Measurements from ENCODE around the gene OCA2.
"Not testable (repeated sequence)": the region's sequence is repeated elsewhere in the genome, so short reads cannot be mapped to it uniquely, and the experiment has no call there.

Gene OCA2

DNA sequence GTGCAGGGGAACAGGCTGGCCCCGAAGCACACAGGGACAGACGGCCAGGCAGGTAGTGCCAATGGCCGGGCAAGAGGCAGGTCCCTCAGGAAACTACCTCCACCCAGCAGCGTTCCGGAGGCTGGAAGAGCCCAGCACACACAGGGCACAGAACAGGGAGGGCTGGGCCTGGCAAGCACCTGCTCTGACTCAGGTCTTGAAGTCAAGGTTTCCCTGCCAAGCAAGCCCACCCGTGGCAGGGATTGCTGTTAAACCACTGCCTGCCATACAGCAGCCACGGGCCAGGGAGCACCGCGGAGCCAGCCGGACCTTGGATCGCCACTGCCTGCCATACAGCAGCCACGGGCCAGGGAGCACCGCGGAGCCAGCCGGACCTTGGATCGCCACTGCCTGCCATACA, 22.5 kb upstream of the OCA2 start:
- in situ Hi-C loops (cut with MboI; ENCODE audit: low sequenced_read_pairs) = not testable (repeated sequence)

DNA sequence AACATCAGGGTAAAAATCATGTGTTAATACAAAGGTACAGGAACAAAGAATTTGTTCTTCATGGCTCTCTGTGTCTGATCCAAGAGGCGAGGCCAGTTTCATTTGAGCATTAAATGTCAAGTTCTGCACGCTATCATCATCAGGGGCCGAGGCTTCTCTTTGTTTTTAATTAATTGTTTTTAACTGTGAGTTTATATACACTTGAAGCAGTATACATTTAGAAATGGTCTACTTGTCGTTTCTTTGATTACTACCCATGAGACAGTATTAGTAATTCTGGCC, 21.2 kb upstream of the OCA2 start:
- in situ Hi-C loops (cut with MboI; ENCODE audit: low sequenced_read_pairs) = no loop called here

DNA sequence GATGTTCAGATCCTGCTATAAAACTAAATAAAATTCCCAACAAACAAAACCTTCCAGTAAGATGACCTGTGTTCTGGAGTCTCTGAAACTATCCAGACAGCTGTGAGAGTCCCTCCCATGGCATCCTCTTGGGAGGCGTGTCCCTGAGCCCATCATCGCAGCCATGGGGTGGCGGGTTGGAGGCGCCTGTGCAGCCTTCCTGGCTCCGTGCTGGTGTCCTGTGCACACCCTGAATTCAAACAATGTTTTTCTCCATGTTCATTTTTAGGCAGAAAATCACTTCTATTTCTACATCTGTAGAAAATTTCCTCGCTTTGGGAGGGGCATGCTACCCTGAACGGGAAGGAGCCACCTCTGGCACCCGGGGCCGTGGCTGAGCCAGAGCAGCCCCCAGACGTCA, 19.4 kb upstream of the OCA2 start:
- in situ Hi-C loops (cut with MboI; ENCODE audit: low sequenced_read_pairs) = no loop called here

DNA sequence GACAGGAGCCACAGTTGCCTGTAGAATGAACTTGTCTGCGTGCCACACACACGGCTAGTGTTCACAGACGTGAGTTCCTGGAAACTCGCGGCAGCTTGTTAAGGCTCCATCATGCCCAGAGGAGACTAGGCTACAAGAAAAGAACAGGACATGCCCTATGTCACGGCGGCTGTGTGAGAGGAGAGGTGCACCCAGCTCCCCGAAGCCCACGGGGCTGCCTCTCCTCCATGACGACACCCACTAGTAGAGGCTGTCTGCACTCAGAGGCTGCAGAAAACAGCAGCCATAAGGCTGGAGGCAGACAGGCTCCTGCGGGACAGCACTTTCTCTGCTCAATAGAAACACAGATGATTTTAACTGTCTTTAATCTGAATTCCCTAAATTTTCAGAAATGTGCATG, 19.0 kb upstream of the OCA2 start:
- in situ Hi-C loops (cut with MboI; ENCODE audit: low sequenced_read_pairs) = no loop called here

DNA sequence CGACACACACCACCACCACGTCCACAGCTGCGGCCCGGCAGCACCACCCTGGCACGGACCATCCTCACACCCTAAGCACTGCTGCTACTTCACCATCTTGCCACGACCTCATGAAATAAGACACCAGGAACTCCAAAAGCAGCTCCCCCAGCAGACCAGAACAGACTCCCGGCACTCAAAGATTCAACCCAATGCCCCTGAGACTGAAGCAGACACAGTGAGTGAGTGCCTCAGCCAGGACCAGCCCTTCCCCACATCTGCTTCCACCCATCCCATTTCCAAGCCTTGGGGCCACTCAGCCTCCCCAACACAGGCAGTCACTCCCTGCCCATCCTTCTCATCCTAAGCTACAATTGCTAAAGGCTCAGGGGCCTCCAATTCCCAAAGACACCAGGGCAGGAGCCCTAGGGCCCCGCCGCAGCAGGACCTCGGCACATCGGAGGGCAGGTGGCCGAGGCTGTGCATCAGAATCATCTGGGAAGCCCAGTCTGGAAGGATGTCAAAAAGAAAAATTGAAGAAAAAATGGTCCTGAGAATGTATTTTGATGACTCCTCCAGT, 18.4 kb upstream of the OCA2 start:
- in situ Hi-C loops (cut with MboI; ENCODE audit: low sequenced_read_pairs) = no loop called here

DNA sequence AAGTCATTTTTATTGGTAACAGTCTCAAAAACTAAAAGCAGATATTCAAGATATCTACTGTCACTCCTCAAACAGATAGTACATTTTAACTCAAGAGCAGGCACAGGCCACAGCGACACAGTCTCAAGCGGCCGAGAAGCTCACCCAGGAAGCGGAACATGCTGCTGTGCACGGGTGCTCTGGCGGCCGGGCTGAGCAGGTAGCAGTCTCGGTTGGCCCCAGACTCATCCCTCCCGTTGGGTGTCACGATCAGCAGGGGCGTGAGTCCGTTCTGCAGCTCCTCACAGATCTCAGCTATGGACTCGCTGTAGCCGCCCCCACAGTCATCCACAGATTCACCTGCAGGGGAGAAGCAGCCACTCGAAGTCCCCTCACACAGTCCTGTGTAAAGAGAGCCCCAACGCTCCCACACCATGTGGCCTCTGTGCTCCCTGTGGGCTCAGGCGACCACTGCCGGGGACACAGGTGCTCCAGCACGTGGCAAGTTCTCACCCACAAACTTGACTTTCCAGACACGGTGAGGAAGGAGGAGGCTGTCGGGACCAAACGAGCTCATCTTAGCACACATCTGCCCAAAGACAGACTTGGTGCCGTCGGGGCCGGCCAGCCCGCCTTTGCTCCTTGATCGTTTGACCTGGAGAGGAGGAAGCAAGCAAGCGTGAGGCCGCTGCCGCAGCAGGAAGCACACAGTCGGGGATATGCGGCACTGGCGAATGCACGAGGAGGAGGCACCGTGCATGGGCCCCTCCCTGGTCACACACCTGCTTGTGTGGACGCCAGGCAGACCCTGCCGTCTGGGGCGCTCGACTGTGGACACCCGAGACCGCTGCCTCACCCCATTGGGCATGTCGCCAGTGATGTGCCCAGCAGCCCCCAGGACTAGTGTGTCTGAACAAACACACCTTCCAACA, 17.7 kb upstream of the OCA2 start:
- in situ Hi-C loops (cut with MboI; ENCODE audit: low sequenced_read_pairs) = no loop called here

DNA sequence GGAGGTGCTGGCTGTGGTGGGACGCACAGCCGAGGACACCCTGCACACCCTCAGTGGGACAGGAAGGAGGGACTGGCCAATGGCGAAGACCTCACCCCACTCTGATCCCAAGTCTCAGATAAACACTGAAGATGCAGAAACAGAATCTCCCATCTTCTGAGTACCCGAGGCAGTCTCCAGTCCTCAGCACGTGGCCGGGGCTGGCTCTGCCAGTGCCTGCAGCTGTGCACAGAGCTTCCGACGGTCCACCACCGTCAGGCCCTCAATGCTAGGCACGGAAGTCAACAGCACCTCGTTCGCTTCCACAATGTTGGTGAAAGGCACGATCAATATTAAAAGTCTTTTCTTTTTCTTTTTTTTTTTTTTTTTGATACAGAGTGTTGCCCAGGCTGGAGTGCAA, 16.8 kb upstream of the OCA2 start:
- in situ Hi-C loops (cut with MboI; ENCODE audit: low sequenced_read_pairs) = no loop called here

DNA sequence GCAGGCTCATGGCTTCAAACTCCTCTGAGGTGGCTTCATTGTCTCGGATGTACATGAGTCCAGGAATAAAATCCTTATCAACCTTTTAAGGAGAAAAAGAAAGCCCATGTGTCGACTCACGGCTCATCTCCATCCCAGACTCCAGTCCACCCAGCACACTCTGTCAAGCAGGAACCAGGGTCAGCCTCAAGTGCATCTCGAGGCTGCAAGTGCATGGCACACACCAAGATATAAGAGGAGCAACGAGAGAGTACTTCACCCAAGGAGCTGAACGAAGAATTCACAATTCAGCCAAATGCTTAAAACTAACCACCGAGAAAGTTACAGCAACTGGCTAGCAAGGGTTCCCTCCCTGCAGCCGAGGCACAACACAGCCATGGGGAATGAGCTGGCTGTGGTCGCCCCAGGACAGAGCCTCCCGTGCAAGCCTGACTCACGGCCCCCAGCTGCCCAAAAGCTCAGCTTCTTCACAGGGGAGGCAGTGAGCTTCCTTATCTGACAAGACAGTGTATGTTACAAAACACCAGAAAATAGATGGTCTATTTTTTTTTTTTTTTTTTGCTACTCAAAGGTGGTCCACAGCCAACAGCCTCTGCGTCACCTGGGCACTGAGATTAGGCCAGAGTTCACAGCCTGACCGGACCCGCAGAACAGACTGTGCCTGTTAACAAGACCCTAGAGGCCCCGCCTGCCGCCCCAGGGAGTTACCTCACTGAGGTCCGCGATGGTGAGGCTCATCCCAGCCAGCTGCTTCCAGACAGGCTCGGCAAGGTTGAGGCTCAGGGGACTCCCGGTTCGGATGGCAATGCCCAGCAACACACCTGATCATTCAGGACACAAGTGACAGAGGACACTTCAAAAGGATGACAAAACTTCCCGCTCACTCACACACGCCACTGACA, 15.9 kb upstream of the OCA2 start:
- in situ Hi-C loops (cut with MboI; ENCODE audit: low sequenced_read_pairs) = no loop called here

DNA sequence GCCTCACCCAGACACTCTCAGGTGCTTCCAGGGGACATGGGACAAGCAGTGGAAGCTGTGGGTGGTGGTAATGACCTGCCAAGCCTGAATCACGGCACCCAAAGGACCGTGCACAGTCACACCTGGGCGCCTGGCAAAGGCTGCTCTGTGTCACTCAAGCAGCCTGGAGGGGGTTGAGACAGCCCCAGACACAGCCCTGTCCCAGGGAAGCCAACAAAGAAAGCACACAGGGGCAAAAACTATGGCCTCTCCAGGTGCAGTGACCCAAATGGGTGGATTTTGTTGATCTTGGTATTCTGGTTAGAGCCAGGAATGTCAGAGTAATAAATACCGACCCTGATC, 15.0 kb upstream of the OCA2 start:
- in situ Hi-C loops (cut with MboI; ENCODE audit: low sequenced_read_pairs) = no loop called here

DNA sequence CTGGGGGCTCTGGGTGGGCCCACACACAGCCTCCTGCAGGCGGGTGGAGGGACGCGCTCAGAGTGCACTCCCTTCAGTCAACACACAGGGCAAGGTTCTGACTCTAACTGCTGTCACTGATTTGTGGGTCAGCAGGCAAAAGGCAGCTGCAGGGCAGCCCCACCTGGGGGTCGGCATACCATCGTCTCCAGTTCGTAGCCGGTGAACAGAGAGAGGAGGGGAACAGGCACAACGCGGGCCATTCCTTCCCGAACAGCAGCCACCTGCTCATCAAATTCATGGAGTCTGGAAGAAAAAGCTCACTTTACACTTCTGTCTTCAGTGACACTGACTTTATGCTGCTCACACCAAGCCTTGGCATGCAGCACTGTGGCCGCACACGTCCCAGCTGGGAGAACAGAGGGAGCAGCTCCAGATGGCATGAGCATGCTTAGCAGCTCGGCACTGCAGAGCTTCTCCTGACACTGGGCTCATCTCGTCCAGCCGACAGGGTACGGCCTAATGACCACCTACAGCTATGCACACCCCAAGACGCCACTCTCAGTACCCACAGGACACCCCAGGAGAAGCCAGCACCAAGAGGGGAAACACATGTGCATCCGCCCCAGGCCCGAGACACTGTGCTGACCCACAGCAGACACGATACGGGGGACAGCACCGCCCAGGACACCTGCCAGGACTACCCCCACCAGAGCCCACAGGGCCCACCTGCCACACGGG, 14.4 kb upstream of the OCA2 start:
- in situ Hi-C loops (cut with MboI; ENCODE audit: low sequenced_read_pairs) = no loop called here

DNA sequence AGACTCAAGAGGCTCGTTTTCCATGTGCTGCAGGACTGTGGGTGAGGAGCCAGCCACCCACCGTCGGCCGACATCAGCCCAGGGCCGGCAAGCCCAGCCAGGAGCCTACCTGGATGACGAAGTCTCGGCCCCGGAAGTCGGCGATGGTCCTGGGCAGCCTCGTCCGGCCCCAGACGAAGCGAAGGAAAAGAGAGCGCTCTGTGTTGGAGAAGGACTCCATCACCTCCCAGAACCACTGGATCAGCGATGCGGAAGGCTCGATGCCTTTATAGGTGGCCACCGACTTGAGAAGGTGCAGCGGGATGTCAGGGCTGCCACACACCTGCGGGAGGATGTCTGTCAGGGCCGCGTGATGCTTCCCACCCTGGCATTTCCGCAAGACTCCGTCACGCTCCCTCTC, 13.8 kb upstream of the OCA2 start:
- in situ Hi-C loops (cut with MboI; ENCODE audit: low sequenced_read_pairs) = no loop called here

DNA sequence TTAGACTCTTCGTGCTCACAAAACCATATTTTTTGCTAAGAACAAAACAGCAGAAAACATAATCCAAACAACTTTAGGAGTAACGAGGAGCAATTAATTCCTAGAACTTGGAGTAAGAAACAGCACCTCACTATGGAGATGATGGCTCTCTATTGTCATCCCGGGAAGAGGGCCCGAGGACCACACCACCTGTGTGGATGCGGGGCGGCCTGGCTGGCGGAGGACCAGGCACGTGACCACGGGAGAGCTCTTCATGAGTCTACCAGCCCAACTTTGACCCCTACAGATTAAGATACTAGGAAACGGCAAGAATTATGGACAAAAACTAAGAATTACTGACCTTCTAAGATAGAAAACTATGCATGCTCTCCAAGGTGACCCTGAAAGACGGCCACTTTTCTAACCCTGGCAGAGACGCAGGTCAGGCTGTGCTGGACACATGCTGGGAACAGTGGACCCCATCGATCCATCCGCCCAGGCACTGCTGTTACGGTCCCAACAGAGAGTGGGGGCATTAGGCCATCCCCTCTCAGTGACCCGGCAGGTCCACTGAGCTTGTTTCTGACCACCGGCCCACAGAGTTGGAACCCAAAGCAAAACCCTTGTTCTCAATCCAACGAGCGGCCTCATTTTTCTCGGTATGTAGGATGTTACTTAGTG, 13.1 kb upstream of the OCA2 start:
- in situ Hi-C loops (cut with MboI; ENCODE audit: low sequenced_read_pairs) = no loop called here

DNA sequence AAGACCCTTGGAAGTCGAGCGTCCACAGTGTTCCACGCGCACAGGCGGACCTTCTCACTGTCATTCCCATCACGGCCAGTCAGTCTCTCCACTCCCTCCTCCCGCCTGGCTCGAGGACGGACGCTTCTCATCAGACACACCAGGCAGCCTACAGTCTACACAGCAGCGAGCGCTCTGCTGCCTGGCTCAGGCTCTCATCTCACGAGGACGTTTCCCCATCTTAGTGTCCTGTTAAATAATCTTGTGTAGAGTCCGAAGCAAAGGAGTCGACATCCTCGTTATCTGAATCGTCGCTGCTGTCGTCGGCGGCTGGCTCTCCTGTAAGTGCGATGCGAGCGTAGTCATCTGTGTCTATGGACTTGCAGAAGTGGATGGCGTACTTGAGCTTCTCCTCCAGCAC, 12.4 kb upstream of the OCA2 start:
- in situ Hi-C loops (cut with MboI; ENCODE audit: low sequenced_read_pairs) = no loop called here

DNA sequence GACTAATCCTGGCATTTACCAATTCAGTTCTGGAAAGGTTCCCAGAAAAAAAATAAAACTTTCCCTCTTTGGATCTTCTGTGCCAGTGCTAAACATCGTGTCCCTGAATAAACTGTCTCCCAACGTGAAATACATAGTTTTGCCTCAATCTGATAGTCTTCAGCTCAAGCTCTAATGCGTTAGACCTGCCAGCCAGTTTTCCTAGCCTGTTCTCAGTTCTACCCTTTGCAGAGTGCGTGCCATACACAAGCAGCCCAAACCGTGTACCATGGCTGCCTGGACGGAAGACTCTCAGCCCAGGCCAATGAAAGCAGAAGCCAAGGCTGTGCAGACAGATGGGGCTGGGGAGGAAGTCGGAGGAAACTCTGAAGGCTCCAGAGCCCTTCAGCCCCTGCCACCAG, 11.4 kb upstream of the OCA2 start:
- in situ Hi-C loops (cut with MboI; ENCODE audit: low sequenced_read_pairs) = no loop called here

DNA sequence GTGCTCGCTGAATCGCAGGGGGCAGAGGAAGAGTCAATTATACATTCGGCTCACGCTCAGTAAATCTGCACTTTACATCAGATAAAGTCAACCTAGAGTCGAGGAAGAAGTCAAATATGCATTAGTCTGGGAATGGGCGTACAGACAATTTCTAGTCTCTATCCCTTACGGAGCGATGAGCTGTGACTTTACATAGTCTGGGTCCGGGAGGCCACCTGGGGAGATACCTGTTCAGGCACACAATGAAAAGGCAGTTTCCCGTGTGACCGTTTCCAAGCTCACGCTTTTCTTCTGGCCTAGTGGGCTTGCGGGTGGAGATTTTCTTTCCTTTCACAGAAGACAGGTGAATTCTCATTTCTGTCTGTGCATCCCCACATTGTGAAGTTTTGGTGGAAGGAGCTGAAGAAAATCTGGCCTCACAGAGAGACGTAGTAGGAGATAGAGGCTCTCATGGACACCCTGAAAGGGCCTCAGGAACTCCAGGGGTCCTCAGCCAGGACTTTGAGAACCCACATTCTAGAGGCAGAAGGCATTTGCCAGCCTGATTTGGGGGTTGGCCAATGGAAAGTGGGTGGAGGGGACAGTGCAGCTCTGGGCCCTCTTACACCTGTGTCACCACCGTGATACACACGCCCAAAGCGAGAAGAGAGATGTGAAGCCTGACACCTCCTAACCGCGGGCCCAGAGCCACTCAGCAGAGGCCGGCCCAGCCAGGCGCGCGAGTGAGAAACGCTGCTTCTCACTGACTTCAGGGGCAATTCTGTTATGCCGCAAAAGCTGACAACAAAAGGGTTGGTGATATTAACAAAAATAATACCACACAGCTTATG, 10.7 kb upstream of the OCA2 start:
- in situ Hi-C loops (cut with MboI; ENCODE audit: low sequenced_read_pairs) = no loop called here

DNA sequence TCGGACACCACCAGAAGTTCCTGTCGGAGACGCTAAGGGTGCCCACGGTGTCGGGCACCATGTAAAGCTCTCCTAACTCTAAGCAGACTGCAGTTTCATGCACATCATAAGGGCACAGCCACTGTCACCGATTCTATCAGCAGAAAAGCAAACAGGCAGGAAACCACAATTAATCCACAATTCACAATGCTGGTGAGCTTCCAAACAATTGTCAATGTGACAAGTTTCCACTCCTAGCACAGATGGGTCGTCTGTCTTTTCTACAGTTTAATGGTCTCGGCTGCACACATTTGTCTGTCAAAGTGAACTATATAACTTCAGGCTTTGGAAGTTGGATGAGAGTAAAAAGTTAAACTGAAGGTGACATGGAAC, 8.8 kb upstream of the OCA2 start:
- in situ Hi-C loops (cut with MboI; ENCODE audit: low sequenced_read_pairs) = no loop called here

DNA sequence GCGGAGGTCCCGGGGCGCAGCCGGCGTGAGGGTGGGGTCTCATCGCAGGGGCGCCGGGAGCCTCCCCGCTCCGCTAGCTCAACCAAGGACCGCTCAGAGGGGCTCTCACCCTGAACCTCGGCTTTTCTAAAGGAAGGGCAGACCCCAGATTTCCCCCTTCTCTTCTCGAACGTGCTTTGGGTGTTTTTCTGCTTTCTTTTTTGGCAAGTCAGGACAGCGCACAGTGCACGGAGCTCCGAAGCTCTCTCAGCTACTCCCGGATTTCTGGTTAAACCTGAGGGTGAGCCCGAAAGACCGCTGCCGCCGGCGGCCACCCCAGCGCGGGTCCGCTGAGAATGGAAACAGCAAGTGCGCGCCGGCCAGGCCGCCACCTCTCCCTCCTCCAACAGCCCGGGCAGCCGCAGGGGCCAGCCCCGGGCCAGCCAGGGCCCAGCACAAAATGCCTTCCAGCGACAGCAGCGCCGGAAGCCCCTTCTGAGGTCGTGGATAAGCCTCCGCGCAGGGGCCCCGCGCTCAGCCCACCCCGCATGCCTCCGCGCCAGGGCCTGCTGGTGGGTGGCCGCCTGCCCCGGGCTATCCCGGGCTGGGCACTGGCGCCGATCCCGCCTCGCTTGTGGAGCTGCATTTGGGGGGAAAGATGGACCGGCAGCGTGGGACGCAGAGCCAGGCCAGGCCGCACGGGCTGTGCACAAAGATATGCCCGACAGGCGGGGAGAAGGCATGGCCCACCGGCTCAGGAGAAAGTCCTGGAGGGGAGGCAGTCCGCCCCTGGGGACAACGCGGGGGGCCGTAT, 8.2 kb upstream of the OCA2 start:
- in situ Hi-C loops (cut with MboI; ENCODE audit: low sequenced_read_pairs) = no loop called here

DNA sequence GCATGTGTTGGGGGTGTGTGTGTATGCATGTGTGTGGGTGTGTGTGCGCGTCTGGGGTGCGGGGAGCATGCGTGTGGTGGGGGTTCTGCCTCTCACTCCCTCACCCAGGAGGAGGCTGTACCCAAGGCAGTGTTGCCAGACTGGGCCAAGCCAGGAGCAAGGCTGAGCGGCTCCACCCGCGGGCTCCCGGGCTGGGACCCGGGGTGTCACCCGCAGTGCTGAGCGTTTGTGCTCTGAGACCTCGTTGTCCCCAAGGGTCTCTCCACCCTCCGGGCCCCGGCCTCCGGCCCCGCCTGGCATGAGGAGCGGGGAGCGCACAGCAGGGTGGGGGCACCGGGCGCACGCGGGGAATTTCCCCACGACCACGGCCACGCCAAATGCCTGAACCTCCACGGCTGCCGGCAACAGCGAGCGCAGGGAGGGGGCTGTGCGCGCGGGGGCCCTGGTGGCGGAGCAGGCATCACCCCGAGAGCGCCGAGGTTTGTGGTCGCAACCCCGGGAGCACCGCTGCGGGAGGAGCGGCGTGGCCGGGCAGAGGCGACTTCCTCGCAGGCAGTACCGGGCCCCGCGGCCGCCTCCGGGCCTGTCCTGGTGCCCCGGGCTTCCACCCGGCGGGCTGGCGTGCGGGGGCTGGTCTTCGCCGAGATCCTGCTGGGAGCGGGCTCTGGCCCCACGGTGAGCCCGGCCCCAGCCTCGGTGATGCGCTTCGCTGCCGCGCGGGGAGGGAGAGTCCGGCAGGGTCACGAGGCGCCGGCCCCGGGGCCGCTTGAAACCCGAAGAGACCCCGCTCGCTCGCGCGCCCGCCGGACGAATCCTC, 7.4 kb upstream of the OCA2 start:
- in situ Hi-C loops (cut with MboI; ENCODE audit: low sequenced_read_pairs) = no loop called here

Measured in HL-60/S4 treated with retinoic acid at 250 ng/mL for 4 days and 3 days (cell line).